ENCODE measurements around the gene CSTPP1. TPM values are rescaled to one million over a fixed set of nuclear protein-coding genes. Genes with fewer than 3 reads are reported as not detected.

CSTPP1 gene
- total and polyA plus RNA-seq, 2 donors (not counting 1 experiment from before 2014, with no cell fraction given): 15.5 to 34.1 TPM

DNA sequence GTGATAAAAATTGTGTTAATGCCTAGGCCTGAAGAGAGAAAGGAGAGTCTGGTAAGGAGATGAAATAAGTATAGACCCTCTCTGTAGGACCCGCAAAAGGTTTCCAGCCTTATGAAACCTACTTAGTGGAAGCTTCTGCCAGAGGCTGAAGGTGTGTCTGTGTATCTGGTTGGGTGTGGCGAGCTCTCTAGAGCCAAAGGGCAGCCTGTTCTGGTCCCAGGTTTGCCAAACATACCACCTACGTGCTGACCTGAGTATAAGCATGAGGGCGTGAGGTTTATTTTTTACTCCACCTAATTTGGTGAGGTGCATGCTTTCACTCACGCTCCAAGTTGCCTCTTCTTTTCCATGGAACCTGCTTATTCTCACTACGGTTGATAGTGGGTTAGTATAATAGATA lies 5.6 kb downstream of the CSTPP1 start:
- no peak overlapping the region for H3K4me2 ChIP-seq (ENCODE audit: extremely low read depth, insufficient read depth, low read length)
- H3K36me3 ChIP-seq (ENCODE audit: control insufficient read depth, insufficient read depth, low read length): no peaks in the 10 kb centered on the region
- no peaks in the 10 kb centered on the region for H3K27me3 ChIP-seq (ENCODE audit: control insufficient read depth, insufficient read depth, low read length)
- no peak overlapping the region for H2AFZ ChIP-seq (ENCODE audit: low read length)
- no peak for DNase-seq (ENCODE audit: low read depth in 2 of 2)
- no peaks in the 10 kb centered on the region for H3K9me3 ChIP-seq (ENCODE audit: control insufficient read depth, insufficient read depth, low read depth, low read length)
- no peak overlapping the region for H3K27ac ChIP-seq (ENCODE audit: insufficient read depth, low read length)
- H3K4me1 ChIP-seq (ENCODE audit: control insufficient read depth, extremely low read depth, insufficient read depth, low read length): no peaks in the 10 kb centered on the region
- H3K9ac ChIP-seq (ENCODE audit: insufficient read depth, low read length): no peak overlapping the region
- H4K20me1 ChIP-seq (ENCODE audit: control insufficient read depth, extremely low read depth, insufficient read depth, low read length): no peaks in the 10 kb centered on the region
- TF ChIP-seq EZH2 (IDR thresholded peaks at IDR 0.05; ENCODE audit: low read length, missing control alignments): no peak
- no peak overlapping the region for H3K4me3 ChIP-seq (replicated peaks in 1 of 4; ENCODE audit: control extremely low read depth in 1 of 4, insufficient read depth in 1 of 4, low read depth in 3 of 4, low read length in 4 of 4)
- H3K79me2 ChIP-seq (ENCODE audit: control insufficient read depth, insufficient read depth, low read length): no peaks in the 10 kb centered on the region

DNA sequence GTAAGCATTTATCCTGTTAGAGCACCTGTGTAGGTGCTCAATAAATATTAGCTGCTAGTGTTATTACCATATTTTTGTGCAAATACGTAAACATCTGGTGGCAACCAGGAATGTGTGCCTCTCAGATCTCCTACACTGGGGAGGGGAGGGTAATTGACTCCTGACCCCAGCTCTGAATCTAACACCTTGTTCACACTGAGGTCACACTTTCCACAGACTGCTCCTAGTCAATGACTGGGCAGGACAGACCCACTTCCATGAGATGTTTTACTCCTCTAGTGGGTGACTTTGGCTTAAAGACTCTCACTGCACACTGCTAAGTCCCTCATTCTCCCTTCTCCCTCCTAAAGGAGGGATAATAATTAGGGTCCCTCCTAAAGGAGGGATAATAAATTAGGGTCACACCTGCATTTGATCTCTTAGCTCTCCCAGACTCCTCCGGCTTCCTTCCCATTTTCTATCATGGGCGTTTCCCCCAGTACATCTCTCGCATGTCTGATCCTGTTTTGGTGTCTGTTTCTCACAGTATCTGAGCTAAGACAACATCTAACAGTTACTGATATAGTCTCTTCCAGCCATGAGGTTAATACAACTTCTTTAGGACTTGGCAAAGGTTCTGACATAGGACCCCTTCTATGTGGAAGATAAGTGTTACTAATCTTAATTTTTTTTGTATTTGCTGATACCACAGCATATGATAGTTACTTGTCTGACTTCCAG lies 8.0 kb downstream of the CSTPP1 start:
- Histone ChIP-seq H2AFZ (ENCODE audit: low read length) (no peak overlapping the region), H3K79me2 (ENCODE audit: control insufficient read depth, insufficient read depth, low read length) (no peaks in the 10 kb centered on the region), H3K4me2 (ENCODE audit: extremely low read depth, insufficient read depth, low read length) (no peak overlapping the region), H3K9ac (ENCODE audit: insufficient read depth, low read length) (no peak overlapping the region), H3K4me3 (replicated peaks in 1 of 4; ENCODE audit: control extremely low read depth in 1 of 4, insufficient read depth in 1 of 4, low read depth in 3 of 4, low read length in 4 of 4) (no peak overlapping the region), H3K4me1 (ENCODE audit: control insufficient read depth, extremely low read depth, insufficient read depth, low read length) (no peaks in the 10 kb centered on the region), H3K27me3 (ENCODE audit: control insufficient read depth, insufficient read depth, low read length) (no peaks in the 10 kb centered on the region), H3K36me3 (ENCODE audit: control insufficient read depth, insufficient read depth, low read length) (no peaks in the 10 kb centered on the region), H4K20me1 (ENCODE audit: control insufficient read depth, extremely low read depth, insufficient read depth, low read length) (no peaks in the 10 kb centered on the region), H3K27ac (ENCODE audit: insufficient read depth, low read length) (no peak overlapping the region), H3K9me3 (ENCODE audit: control insufficient read depth, insufficient read depth, low read depth, low read length) (no peaks in the 10 kb centered on the region)
- no peak for TF ChIP-seq EZH2 (IDR thresholded peaks at IDR 0.05; ENCODE audit: low read length, missing control alignments)
- TF ChIP-seq, protein P1, sequence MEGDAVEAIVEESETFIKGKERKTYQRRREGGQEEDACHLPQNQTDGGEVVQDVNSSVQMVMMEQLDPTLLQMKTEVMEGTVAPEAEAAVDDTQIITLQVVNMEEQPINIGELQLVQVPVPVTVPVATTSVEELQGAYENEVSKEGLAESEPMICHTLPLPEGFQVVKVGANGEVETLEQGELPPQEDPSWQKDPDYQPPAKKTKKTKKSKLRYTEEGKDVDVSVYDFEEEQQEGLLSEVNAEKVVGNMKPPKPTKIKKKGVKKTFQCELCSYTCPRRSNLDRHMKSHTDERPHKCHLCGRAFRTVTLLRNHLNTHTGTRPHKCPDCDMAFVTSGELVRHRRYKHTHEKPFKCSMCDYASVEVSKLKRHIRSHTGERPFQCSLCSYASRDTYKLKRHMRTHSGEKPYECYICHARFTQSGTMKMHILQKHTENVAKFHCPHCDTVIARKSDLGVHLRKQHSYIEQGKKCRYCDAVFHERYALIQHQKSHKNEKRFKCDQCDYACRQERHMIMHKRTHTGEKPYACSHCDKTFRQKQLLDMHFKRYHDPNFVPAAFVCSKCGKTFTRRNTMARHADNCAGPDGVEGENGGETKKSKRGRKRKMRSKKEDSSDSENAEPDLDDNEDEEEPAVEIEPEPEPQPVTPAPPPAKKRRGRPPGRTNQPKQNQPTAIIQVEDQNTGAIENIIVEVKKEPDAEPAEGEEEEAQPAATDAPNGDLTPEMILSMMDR (conservative IDR thresholded peaks at IDR 0.05 in 1 of 2, IDR thresholded peaks at IDR 0.05 in 1 of 2; ENCODE audit: low read depth in 1 of 2, low read length in 2 of 2): no peak
- DNase-seq (ENCODE audit: low read depth in 2 of 2): no peak

- Histone ChIP-seq H3K4me2 (ENCODE audit: extremely low read depth, insufficient read depth, low read length) (no peak overlapping the region), H3K9ac (ENCODE audit: insufficient read depth, low read length) (no peak overlapping the region), H3K36me3 (ENCODE audit: control insufficient read depth, insufficient read depth, low read length) (peaks cover 1% of the 10 kb centered on the region), H3K27me3 (ENCODE audit: control insufficient read depth, insufficient read depth, low read length) (no peaks in the 10 kb centered on the region), H3K79me2 (ENCODE audit: control insufficient read depth, insufficient read depth, low read length) (no peaks in the 10 kb centered on the region), H3K9me3 (ENCODE audit: control insufficient read depth, insufficient read depth, low read depth, low read length) (no peaks in the 10 kb centered on the region), H3K27ac (ENCODE audit: insufficient read depth, low read length) (no peak overlapping the region), H3K4me3 (replicated peaks in 1 of 4; ENCODE audit: control extremely low read depth in 1 of 4, insufficient read depth in 1 of 4, low read depth in 3 of 4, low read length in 4 of 4) (no peak overlapping the region), H3K4me1 (ENCODE audit: control insufficient read depth, extremely low read depth, insufficient read depth, low read length) (no peaks in the 10 kb centered on the region), H2AFZ (ENCODE audit: low read length) (no peak overlapping the region), H4K20me1 (ENCODE audit: control insufficient read depth, extremely low read depth, insufficient read depth, low read length) (no peaks in the 10 kb centered on the region)
- TF ChIP-seq EZH2 (IDR thresholded peaks at IDR 0.05; ENCODE audit: low read length, missing control alignments): no peak
- DNase-seq (ENCODE audit: low read depth in 2 of 2): no peak
Measured at GRCh38 chr11:46947399-46948077, 11.0 kb downstream of the CSTPP1 start.
